IMR-90 (cell line): ENCODE measurements around the gene MRPL49. TPM values are rescaled to one million over a fixed set of nuclear protein-coding genes. Genes with fewer than 3 reads are reported as not detected.

ENCODE experiments used
- ATAC-seq: fragments of 200-7000 bp; cut with Tn5 transposase; 2 replicates; pipeline ENCODE4 v1.9.1; 2020; ENCODE audit warnings: low read depth, mild to moderate bottlenecking, moderate library complexity
- BruUV-seq: library from RNA; stranded (reverse); fragments of 400-500 nt; replicated peaks from 2 replicates; lab custom pipeline; 2021; lab: Mats Ljungman, UMichigan
- CTCF ChIA-PET: fragments of 300-600 bp; formaldehyde crosslinking; extraction: SDS; loops from one replicate; lab custom pipeline; 2021; ENCODE audit warnings: antibody characterized with exemption; lab: Yijun Ruan, JAX
- POLR2A ChIA-PET: fragments of 300-600 bp; sonication (Branson Sonifier 250); formaldehyde crosslinking; loops from one replicate; lab custom pipeline; 2022; ENCODE audit warnings: antibody characterized with exemption; ENCODE audit not compliant: unreplicated experiment; lab: Charles Lee
- DNase-seq: peaks from one replicate; pipeline ENCODE4 v3.0.0; 2013
- H2AFZ ChIP-seq: replicated peaks from 2 replicates; pipeline ENCODE3; 2013; ENCODE audit warnings: low read length, mild to moderate bottlenecking; ENCODE audit not compliant: poor library complexity
- H2AK5ac ChIP-seq: 2 replicates; pipeline ENCODE4 v1.6.1; 2013; ENCODE audit warnings: low read depth, low read length, inconsistent platforms
- H2AK9ac ChIP-seq: replicated peaks from 2 replicates; pipeline ENCODE3; 2013; ENCODE audit warnings: mild to moderate bottlenecking, low read depth, low read length, moderate library complexity; ENCODE audit not compliant: poor library complexity
- H2BK120ac ChIP-seq: 2 replicates; pipeline ENCODE4 v1.6.1; 2013; ENCODE audit warnings: low read depth, low read length, inconsistent platforms
- H2BK15ac ChIP-seq: 3 replicates; pipeline ENCODE4 v1.6.1; 2013; ENCODE audit warnings: low read depth, low read length, inconsistent platforms
- H2BK20ac ChIP-seq: 2 replicates; pipeline ENCODE4 v1.6.1; 2013; ENCODE audit warnings: low read depth, mild to moderate bottlenecking, inconsistent platforms, low read length, moderate library complexity
- H2BK5ac ChIP-seq: 2 replicates; pipeline ENCODE4 v1.6.1; 2013; ENCODE audit warnings: mild to moderate bottlenecking, low read depth, low read length, inconsistent platforms; ENCODE audit not compliant: poor library complexity, severe bottlenecking
- H3K14ac ChIP-seq: replicated peaks from 2 replicates; pipeline ENCODE4 v1.6.1; 2013; ENCODE audit warnings: low read depth, low read length, inconsistent platforms
- H3K18ac ChIP-seq: 2 replicates; pipeline ENCODE4 v1.6.1; 2013; ENCODE audit warnings: low read depth, low read length, control low read depth
- H3K23ac ChIP-seq: 2 replicates; pipeline ENCODE4 v1.6.1; 2013; ENCODE audit warnings: low read depth, low read length, inconsistent platforms
- H3K27ac ChIP-seq: 2 replicates; pipeline ENCODE4 v1.5.1; 2013; ENCODE audit warnings: mild to moderate bottlenecking, control low read depth, low read length; ENCODE audit not compliant: insufficient read depth
- H3K27me3 ChIP-seq: 2 replicates; pipeline ENCODE4 v1.6.1; 2013; ENCODE audit warnings: low read length; ENCODE audit not compliant: control insufficient read depth, insufficient read depth
- H3K36me3 ChIP-seq: 2 replicates; pipeline ENCODE4 v1.6.1; 2013; ENCODE audit warnings: low read length, mixed read lengths; ENCODE audit not compliant: control insufficient read depth, insufficient read depth
- H3K4ac ChIP-seq: 2 replicates; pipeline ENCODE4 v1.6.1; 2013; ENCODE audit warnings: low read depth, low read length, inconsistent platforms
- H3K4me1 ChIP-seq: 2 replicates; pipeline ENCODE4 v1.6.1; 2013; ENCODE audit warnings: low read length, mixed read lengths; ENCODE audit not compliant: control insufficient read depth, insufficient read depth
- H3K4me2 ChIP-seq: 2 replicates; pipeline ENCODE4 v1.6.1; 2013; ENCODE audit warnings: low read depth, mild to moderate bottlenecking, control low read depth, low read length, moderate library complexity
- H3K4me3 ChIP-seq: 2 replicates; pipeline ENCODE4 v1.5.1; 2013; ENCODE audit warnings: low read depth, mild to moderate bottlenecking, control low read depth, low read length, moderate library complexity; ENCODE audit not compliant: insufficient read depth
- H3K56ac ChIP-seq: 2 replicates; pipeline ENCODE4 v1.6.1; 2013; ENCODE audit warnings: low read length, inconsistent platforms; ENCODE audit not compliant: insufficient read depth; ENCODE audit errors: extremely low read depth
- H3K79me1 ChIP-seq, 2 experiments: 2 replicates each; pipeline ENCODE4 v1.6.1; 2013; ENCODE audit warnings: low read length in 2 of 2, inconsistent platforms in 1 of 2, low read depth in 1 of 2
- H3K9ac ChIP-seq: 2 replicates; pipeline ENCODE4 v1.6.1; 2013; ENCODE audit warnings: low read depth, low read length, control low read depth
- H3K9me1 ChIP-seq: 2 replicates; pipeline ENCODE4 v1.6.1; 2013; ENCODE audit warnings: low read length, inconsistent platforms; ENCODE audit not compliant: insufficient read depth
- H3K9me3 ChIP-seq: 2 replicates; pipeline ENCODE4 v1.6.1; 2013; ENCODE audit warnings: low read length; ENCODE audit not compliant: control insufficient read depth, insufficient read depth
- H4K20me1 ChIP-seq: 2 replicates; pipeline ENCODE4 v1.6.1; 2013; ENCODE audit warnings: low read length, inconsistent platforms; ENCODE audit not compliant: insufficient read depth
- H4K5ac ChIP-seq: 2 replicates; pipeline ENCODE4 v1.6.1; 2013; ENCODE audit warnings: mild to moderate bottlenecking, low read depth, low read length, control low read depth
- H4K8ac ChIP-seq, 2 experiments: 2 replicates each; pipeline ENCODE4 v1.6.1; 2013; ENCODE audit warnings: low read depth in 2 of 2, low read length in 2 of 2, control low read depth in 1 of 2, inconsistent platforms in 1 of 2
- H4K91ac ChIP-seq: 2 replicates; pipeline ENCODE4 v1.6.1; 2013; ENCODE audit warnings: low read depth, low read length, inconsistent platforms; ENCODE audit not compliant: insufficient read depth
- BHLHE40 ChIP-seq: fragments of 150-350 bp; IDR thresholded peaks from 2 replicates; pipeline ENCODE4 v1.6.1; 2016; ENCODE audit warnings: mild to moderate bottlenecking, low read depth, low read length
- CEBPB ChIP-seq: IDR thresholded peaks from 2 replicates; pipeline ENCODE4 v1.6.1; 2012; ENCODE audit warnings: low read depth, low read length, improper control_type of control experiment
- CHD1 ChIP-seq: IDR thresholded peaks from 2 replicates; pipeline ENCODE4 v1.6.1; 2012; ENCODE audit warnings: low read depth, low read length, improper control_type of control experiment
- FOS ChIP-seq: fragments of 150-350 bp; IDR thresholded peaks from 2 replicates; pipeline ENCODE4 v1.6.1; 2016; ENCODE audit warnings: low read depth, low read length
- MAFK ChIP-seq: IDR thresholded peaks from 2 replicates; pipeline ENCODE4 v1.6.1; 2012; ENCODE audit warnings: low read depth, low read length, improper control_type of control experiment
- MAZ ChIP-seq: IDR thresholded peaks from 2 replicates; pipeline ENCODE4 v1.6.1; 2012; ENCODE audit warnings: low read depth, mild to moderate bottlenecking, low read length, improper control_type of control experiment, moderate library complexity, borderline replicate concordance
- MXI1 ChIP-seq: IDR thresholded peaks from 2 replicates; pipeline ENCODE4 v1.6.1; 2012; ENCODE audit warnings: low read depth, mild to moderate bottlenecking, low read length, moderate library complexity, borderline replicate concordance
- NFE2L2 ChIP-seq: fragments of 150-350 bp; IDR thresholded peaks from 2 replicates; pipeline ENCODE4 v1.6.1; 2016; ENCODE audit warnings: low read depth, mild to moderate bottlenecking, low read length
- POLR2A ChIP-seq: IDR thresholded peaks from 2 replicates; pipeline ENCODE4 v1.6.1; 2012; ENCODE audit warnings: mild to moderate bottlenecking, low read depth, low read length
- RAD21 ChIP-seq: IDR thresholded peaks from 2 replicates; pipeline ENCODE4 v1.6.1; 2012; ENCODE audit warnings: low read length, improper control_type of control experiment
- RFX5 ChIP-seq: IDR thresholded peaks from 2 replicates; pipeline ENCODE4 v1.8.0; 2012; ENCODE audit warnings: low read depth, mild to moderate bottlenecking, low read length, moderate library complexity
- SMC3 ChIP-seq: fragments of 150-350 bp; IDR thresholded peaks from 2 replicates; pipeline ENCODE4 v1.6.1; 2016; ENCODE audit warnings: low read depth, mild to moderate bottlenecking, antibody characterized with exemption, low read length, moderate library complexity
- WGBS, 2 experiments: methylation state at CpG; one replicate each; pipeline versions ENCODE4 v1.1.5 to v1.1.7; 2013; ENCODE audit warnings: missing lambda C conversion rate in 2 of 2; ENCODE audit not compliant: insufficient read length in 1 of 2; ENCODE audit errors: extremely low coverage in 2 of 2; 5-methylcytosine and 5-hydroxymethylcytosine counted together
- dilution Hi-C: fragments of 300-500 bp; cut with HindIII; formaldehyde crosslinking; loops from one replicate; pipeline ENCODE4 v1.14.3; 2018; ENCODE audit warnings: low sequenced_read_pairs; ENCODE audit not compliant: unreplicated experiment
- in situ Hi-C: fragments of 300-500 bp; cut with MboI; formaldehyde crosslinking; loops from 3 replicates; pipeline ENCODE4 v1.14.3; 2019; ENCODE audit warnings: low sequenced_read_pairs, inconsistent platforms, mixed read lengths
- intact Hi-C: fragments of 100-400 bp; cut with micrococcal nuclease; formaldehyde crosslinking; loops from 2 replicates; pipeline ENCODE4 v1.10.0; 2022
- polyA plus RNA-seq, 3 experiments: library from polyadenylated mRNA; depleted of rRNA; stranded (reverse); fragments of >200 nt; gene quantifications; 2 replicates each; pipeline ENCODE4 v1.2.3, GENCODE V29; 2012; ENCODE audit warnings: low replicate concordance in 1 of 3
- total RNA-seq: library from RNA; depleted of rRNA; stranded (reverse); fragments of >200 nt; gene quantifications from 2 replicates; pipeline ENCODE4 v1.2.3, GENCODE V29; 2012
- TF ChIP-seq, protein P1 (sequence below): fragments of 150-350 bp; IDR thresholded peaks from 2 replicates; pipeline ENCODE4 v1.6.1; 2017; ENCODE audit warnings: mild to moderate bottlenecking, antibody characterized with exemption, low read length, low read depth
- TF ChIP-seq, protein P2 (sequence below): fragments of 150-350 bp; IDR thresholded peaks from 2 replicates; pipeline ENCODE4 v1.6.1; 2016; ENCODE audit warnings: low read depth, mild to moderate bottlenecking, low read length, moderate library complexity, borderline replicate concordance
- TF ChIP-seq, protein P3 (sequence below): conservative IDR thresholded peaks from 2 replicates; pipeline ENCODE4 v1.5.1; 2012; ENCODE audit warnings: mild to moderate bottlenecking, low read depth, low read length, improper control_type of control experiment

MRPL49 gene
- total and polyA plus RNA-seq, 2 of the 4 experiments (the other 2 are of a cell fraction) = 55.2 to 56.8 TPM

DNA sequence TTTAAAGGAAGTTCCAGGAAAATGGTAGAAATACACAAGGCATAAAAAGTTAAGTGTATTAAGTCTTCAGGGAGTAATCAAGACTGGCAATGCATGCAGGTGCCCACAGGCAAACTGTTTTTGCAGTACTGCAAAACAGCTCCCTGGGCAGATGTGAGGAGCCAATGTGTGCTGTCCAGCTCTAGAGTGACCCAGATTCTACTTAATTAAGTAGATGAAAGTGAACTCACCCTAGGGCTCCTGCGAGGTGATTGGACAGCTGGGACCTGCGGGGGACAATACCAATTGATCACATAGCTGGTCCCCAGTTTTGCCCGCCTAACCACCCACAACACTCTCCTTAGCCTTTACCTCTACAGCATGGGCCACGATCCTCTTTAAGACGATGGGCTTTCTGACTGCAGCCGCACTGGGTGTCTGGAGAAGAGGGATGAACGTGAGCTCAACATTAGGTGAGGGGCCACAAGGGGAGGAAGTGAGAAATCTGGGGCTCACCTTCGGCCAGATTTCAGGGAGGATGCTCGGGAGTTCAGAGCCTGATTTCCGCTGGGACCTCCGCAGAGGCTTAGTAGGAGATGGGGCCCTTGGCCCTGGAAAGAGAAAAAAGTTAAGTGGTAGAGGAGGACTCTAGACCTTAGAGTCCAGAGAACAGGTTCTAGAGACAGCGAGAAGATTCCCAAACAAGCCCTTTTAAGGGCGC is 38.8 kb upstream of the MRPL49 start:
- Histone ChIP-seq H2BK120ac (no peak overlapping the region), H3K9ac (peak overlapping the region; percentile 52; the same call in 1 of the 2 replicates), H2AK9ac (peak overlapping the region; percentile 91), H2AK5ac (peak overlapping the region; percentile 62), H3K36me3 (peaks cover 23% of the 10 kb centered on the region), H3K9me1 (no peaks in the 10 kb centered on the region; the same call in 1 of the 2 replicates), H3K27me3 (no peaks in the 10 kb centered on the region), H2BK20ac (no peak overlapping the region), H3K79me1 (peaks cover 46 to 68% of the 10 kb centered on the region in 2 experiments), H3K18ac (no peak overlapping the region), H2BK5ac (no peak overlapping the region), H3K56ac (peak overlapping the region; percentile 70), H2BK15ac (no peak overlapping the region), H3K4me3 (peak overlapping the region; percentile 89), H4K8ac (peak overlapping the region; percentile 33 to 48; a peak in 3 of 4 replicates), H3K4ac (peak overlapping the region; percentile 46), H4K91ac (peak overlapping the region; percentile 43), H3K9me3 (no peaks in the 10 kb centered on the region), H2AFZ (peak overlapping the region; percentile 95), H4K5ac (no peak overlapping the region), H3K23ac (no peak overlapping the region), H4K20me1 (no peaks in the 10 kb centered on the region; the same call in 1 of the 2 replicates), H3K4me1 (peaks cover 4% of the 10 kb centered on the region; the same call in 1 of the 2 replicates), H3K27ac (peak overlapping the region; percentile 60; the same call in 1 of the 2 replicates), H3K14ac (peak overlapping the region; percentile 28), H3K4me2 (peak overlapping the region; percentile 90)
- no peak for DNase-seq
- WGBS, 2 experiments = 0% methylated on average over 6 of the region's 13 CpGs; no CpG with 5 or more reads in 1 of the 2 experiments
- no peak for ATAC-seq
- ChIA-PET POLR2A (no interaction called here), CTCF (no interaction called here)
- BruUV-seq = no TSS peak
- dilution Hi-C loops (no loop called here), in situ Hi-C loops (no loop called here), intact Hi-C loops (no loop called here)
- no peak for TF ChIP-seq BHLHE40
- no peak for TF ChIP-seq MAFK
- TF ChIP-seq RAD21 = no peak
- TF ChIP-seq NFE2L2 = no peak
- TF ChIP-seq POLR2A = no peak
- no peak for TF ChIP-seq MXI1
- TF ChIP-seq, protein P1, sequence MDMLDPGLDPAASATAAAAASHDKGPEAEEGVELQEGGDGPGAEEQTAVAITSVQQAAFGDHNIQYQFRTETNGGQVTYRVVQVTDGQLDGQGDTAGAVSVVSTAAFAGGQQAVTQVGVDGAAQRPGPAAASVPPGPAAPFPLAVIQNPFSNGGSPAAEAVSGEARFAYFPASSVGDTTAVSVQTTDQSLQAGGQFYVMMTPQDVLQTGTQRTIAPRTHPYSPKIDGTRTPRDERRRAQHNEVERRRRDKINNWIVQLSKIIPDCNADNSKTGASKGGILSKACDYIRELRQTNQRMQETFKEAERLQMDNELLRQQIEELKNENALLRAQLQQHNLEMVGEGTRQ = no peak
- TF ChIP-seq CEBPB = no peak
- TF ChIP-seq FOS = no peak
- TF ChIP-seq, protein P2, sequence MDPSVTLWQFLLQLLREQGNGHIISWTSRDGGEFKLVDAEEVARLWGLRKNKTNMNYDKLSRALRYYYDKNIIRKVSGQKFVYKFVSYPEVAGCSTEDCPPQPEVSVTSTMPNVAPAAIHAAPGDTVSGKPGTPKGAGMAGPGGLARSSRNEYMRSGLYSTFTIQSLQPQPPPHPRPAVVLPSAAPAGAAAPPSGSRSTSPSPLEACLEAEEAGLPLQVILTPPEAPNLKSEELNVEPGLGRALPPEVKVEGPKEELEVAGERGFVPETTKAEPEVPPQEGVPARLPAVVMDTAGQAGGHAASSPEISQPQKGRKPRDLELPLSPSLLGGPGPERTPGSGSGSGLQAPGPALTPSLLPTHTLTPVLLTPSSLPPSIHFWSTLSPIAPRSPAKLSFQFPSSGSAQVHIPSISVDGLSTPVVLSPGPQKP = no peak
- no peak for TF ChIP-seq CHD1
- TF ChIP-seq SMC3 = no peak
- TF ChIP-seq MAZ = no peak
- TF ChIP-seq RFX5 = no peak
- TF ChIP-seq, protein P3, sequence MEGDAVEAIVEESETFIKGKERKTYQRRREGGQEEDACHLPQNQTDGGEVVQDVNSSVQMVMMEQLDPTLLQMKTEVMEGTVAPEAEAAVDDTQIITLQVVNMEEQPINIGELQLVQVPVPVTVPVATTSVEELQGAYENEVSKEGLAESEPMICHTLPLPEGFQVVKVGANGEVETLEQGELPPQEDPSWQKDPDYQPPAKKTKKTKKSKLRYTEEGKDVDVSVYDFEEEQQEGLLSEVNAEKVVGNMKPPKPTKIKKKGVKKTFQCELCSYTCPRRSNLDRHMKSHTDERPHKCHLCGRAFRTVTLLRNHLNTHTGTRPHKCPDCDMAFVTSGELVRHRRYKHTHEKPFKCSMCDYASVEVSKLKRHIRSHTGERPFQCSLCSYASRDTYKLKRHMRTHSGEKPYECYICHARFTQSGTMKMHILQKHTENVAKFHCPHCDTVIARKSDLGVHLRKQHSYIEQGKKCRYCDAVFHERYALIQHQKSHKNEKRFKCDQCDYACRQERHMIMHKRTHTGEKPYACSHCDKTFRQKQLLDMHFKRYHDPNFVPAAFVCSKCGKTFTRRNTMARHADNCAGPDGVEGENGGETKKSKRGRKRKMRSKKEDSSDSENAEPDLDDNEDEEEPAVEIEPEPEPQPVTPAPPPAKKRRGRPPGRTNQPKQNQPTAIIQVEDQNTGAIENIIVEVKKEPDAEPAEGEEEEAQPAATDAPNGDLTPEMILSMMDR = no peak
